Stimulated activated CD8-positive, alpha-beta memory T cell treated with anti-CD3 and anti-CD28 coated beads, Interleukin-12 subunit alpha, Interleukin-12 subunit beta, amount 100 ng/mL, for 24 hours (primary cell): ENCODE results near the gene ZBTB9.

Experiments used
- DNase-seq: peaks from one replicate; pipeline ENCODE4 v3.0.0-alpha.2; 2020; ENCODE audit errors: extremely low read depth

ZBTB9 gene

GRCh38 chr6:33433544-33434191 lies 20.7 kb upstream of the ZBTB9 start:
- DNase-seq = no peak

- DNase-seq = no peak
Measured at GRCh38 chr6:33434961-33435360, 19.4 kb upstream of the ZBTB9 start.

DNA sequence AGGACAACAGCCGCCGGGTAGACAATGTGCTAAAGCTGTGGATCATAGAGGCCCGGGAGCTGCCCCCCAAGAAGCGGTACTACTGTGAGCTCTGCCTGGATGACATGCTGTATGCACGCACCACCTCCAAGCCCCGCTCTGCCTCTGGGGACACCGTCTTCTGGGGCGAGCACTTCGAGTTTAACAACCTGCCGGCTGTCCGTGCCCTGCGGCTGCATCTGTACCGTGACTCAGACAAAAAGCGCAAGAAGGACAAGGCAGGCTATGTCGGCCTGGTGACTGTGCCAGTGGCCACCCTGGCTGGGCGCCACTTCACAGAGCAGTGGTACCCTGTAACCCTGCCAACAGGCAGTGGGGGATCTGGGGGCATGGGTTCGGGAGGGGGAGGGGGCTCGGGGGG lies 16.7 kb upstream of the ZBTB9 start:
- no peak for DNase-seq

DNA sequence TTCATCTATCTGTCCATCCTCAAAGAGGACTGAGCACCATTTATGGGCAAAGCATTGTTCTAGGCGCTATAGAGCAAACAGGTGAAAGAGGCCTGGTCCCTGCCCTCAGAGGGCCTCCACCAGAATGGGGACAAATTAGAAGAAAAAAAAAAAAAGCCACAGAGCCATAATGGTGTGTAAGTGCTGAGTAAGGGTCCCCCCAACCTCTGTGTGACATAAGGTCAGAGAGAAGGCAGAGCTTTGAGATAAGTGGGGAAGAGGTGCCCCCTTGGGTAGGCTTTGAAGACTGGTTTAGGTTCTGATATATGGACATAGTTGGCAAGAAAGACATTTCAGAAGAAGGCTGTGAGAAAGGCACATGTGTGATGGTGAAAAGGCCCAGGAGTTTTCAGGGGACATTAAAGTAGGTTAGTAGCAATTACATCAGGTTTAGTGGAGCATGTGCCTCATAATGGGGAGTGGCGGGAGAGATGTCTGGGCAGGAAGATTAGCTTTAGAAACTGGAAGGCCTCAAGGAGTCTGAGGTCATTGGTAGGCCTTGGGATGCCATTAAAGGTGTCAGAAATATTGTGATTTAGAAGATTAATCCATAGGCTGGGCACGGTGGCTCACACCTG lies 15.3 kb upstream of the ZBTB9 start:
- no peak for DNase-seq

DNA sequence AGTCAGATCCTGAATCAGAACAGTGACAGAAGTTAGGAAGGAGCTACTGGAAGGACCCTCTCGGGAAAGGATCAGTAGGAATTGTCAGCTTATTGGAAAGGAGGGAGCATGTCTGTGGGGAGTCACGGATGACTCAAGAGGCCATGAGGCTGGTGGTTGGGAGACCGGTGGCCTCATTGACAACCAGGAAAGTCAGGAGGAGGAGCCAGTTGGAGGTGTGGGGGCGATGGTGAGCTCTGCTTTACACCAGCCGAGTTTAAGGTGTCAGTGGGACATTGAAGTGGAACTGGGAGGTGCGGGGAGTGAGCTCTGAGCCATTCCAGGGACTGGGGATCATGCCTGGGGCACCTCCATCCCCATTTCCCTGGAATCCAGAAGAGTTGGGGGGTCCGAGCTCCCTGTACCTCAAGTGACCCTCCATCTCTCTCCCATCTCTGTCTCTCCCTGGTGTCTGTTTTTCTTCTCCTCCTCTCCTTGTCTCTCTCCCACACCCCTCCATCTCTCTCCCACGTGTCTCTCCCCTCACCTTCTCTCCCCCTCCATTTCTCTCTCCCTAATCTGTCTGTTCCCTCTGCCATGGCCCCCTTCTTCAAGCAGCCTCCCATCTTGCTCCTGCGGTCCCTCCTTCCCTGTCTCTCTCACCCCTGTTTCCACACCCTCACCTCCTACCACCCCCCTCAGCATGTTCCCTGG lies 14.3 kb upstream of the ZBTB9 start:
- no peak for DNase-seq

GRCh38 chr6:33440649-33441309 lies 13.6 kb upstream of the ZBTB9 start:
- DNase-seq = no peak

DNA sequence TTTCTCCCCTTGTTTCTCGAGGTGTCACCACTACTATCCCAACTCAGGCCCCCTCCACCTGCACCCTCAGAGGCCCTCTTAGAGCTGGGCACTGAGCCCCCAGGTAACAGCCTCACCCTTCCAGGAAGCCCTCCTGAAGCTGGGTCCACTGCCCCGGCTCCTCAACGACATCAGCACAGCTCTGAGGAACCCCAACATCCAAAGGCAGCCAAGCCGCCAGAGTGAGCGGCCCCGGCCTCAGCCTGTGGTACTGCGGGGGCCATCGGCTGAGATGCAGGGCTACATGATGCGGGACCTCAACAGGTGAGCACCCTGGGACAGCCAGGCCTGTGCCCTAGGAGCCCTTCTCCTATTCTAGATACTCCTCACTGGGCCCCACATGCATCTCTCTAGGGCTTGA lies 12.9 kb upstream of the ZBTB9 start:
- no peak for DNase-seq

DNA sequence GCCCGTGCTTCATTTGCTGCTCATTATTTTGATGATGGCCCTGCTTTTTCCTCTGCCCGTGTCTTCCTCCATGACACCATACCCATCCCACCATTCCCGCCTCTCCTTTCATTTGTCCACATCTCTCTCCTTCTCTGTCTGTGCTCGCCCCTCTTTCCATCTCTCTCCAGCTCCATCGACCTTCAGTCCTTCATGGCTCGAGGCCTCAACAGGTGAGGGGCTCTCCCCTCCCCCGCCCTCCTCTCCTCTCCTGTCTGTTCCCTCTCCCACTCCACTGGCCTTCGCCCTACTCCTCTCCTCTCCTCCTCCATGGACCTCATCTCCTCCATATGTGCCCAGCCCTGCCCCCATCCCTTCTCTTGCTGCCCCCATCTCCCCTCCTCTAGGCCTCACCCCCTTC lies 12.1 kb upstream of the ZBTB9 start:
- DNase-seq = no peak

GRCh38 chr6:33443025-33443424 lies 11.4 kb upstream of the ZBTB9 start:
- DNase-seq = no peak

DNA sequence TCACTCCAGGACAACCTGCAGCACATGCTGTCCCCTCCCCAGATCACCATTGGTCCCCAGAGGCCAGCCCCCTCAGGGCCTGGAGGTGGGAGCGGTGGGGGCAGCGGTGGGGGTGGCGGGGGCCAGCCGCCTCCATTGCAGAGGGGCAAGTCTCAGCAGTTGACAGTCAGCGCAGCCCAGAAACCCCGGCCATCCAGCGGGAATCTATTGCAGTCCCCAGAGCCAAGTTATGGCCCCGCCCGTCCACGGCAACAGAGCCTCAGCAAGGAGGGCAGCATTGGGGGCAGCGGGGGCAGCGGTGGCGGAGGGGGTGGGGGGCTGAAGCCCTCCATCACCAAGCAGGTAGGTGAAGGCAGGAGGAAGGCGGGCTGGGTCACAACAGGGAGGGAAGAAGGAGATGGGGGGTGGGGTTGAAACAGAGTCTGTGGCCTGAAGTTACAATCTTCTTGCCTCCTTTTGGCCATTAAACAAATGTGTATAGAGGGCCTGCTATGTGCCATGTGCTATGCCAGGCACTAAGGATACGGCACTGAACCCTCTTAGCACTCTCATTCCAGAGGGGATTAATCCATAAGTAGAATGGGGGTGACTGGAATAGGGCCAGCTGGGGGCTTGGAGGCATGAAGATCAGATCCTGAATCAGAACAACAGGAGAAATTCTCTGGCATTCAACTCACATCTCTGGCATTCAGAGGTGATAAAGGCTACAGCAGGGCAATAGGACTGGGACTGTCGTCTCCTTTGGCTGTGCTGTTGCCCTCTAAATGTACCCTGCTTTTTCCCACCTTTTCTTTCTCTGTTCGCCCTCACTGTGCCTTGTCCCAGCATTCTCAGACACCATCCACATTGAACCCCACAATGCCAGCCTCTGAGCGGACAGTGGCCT lies 10.5 kb upstream of the ZBTB9 start:
- DNase-seq = no peak

- DNase-seq = no peak
Measured at GRCh38 chr6:33445119-33445603, 9.2 kb upstream of the ZBTB9 start.

- no peak for DNase-seq
Measured at GRCh38 chr6:33446356-33446755, 8.0 kb upstream of the ZBTB9 start.

GRCh38 chr6:33450434-33450833 lies 3.9 kb upstream of the ZBTB9 start:
- no peak for DNase-seq

DNA sequence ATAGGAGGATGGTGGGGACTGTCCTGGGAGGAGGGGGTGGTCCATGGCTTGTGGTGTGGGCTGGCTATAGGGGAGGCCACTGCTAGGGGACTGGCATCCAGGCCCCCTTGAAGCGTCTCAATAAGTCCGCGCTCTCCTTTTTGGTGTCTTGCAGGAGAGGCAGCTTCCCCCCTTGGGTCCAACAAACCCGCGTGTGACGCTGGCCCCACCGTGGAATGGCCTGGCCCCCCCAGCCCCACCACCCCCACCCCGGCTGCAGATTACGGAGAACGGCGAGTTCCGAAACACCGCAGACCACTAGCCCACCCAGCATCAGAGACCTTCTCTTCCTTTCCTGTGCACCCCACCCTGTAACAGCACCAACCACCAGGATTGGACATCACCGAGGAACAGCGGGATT lies 2.8 kb upstream of the ZBTB9 start:
- no peak for DNase-seq

DNA sequence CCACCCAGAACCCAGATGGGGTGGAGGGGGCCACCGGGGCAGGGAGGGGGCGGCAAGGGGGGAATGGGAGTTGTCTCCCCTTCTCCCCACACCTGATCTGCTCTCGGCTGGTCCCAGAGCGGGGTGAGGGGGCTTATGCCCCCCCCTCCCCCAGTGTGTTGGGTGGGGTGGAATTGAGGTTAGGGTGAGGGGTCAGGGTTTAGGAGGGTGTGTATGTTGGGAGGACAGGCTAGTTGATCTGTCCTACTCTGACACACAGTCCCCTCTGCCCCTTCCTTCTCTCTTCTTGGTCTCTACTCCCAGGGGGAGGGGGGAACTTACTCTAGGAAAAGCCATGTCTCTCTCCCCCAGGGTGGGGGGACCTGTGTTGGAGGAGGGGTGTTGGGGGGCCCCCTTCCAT lies 1.9 kb upstream of the ZBTB9 start:
- no peak for DNase-seq

- DNase-seq = no peak
Measured at GRCh38 chr6:33453393-33454008, 875 bp upstream of the ZBTB9 start.

DNA sequence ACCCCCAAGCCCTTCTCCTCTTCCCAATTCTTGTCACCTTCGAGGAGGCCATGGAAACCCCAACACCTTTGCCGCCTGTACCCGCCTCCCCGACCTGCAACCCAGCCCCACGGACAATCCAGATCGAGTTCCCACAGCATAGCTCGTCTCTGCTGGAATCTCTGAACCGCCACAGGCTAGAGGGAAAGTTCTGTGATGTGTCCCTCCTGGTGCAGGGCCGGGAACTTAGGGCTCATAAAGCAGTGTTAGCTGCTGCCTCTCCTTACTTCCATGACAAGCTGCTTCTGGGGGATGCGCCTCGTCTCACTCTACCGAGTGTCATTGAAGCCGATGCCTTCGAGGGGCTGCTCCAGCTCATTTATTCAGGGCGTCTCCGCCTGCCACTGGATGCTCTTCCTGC lies 675 bp downstream of the ZBTB9 start:
- DNase-seq = no peak

DNA sequence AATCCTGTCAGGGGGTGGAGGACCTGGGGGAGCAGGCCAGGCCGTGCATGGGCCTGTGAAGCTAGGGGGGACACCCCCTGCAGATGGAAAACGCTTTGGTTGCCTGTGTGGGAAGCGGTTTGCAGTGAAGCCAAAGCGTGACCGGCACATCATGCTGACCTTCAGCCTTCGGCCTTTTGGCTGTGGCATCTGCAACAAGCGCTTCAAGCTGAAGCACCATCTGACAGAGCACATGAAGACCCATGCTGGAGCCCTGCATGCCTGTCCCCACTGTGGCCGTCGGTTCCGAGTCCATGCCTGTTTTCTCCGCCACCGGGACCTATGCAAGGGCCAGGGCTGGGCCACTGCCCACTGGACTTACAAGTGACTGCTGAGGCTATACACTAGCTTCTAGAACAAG lies 1.8 kb downstream of the ZBTB9 start:
- no peak for DNase-seq

DNA sequence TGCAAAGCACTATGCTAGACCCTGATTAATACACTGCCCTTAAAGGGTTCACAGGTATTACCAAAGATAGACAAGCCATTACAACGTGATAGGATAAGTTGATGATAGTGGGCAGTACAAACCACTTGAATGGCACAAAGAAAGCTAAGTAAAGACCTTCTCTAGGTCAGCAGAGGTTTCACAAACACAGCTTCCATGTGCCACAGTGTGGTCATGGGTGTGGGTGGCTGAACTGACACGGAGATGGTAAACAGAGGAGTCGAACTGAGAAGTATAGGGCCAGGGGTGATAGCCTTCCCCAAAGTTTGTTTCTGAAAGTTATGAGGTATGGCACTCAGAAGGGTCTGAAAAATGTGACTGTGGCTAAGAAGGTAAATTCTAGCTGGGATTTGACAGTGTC lies 4.3 kb downstream of the ZBTB9 start:
- DNase-seq = no peak

- DNase-seq = no peak
Measured at GRCh38 chr6:33459226-33459625, 4.8 kb downstream of the ZBTB9 start.

- DNase-seq = no peak
Measured at GRCh38 chr6:33466075-33466735, 11.8 kb downstream of the ZBTB9 start.
